A549 (cell line): ENCODE results near the gene WDR72. TPM values are rescaled to one million over a fixed set of nuclear protein-coding genes. Genes with fewer than 3 reads are reported as not detected.
A peak's percentile ranks its signal among the peaks of the same experiment; 100 is the strongest.

ENCODE experiments used
- ATAC-seq, 2 experiments: fragments of 200-7000 bp in 1 of 2; fragments of >200 bp in 1 of 2; cut with Nextera tagmentation in 1 of 2; cut with Tn5 transposase in 1 of 2; 3 replicates each; pipeline versions ENCODE4 v1.8.0 to v1.9.1; 2018 to 2020; ENCODE audit warnings: mild to moderate bottlenecking in 1 of 2, moderate library complexity in 1 of 2
- CTCF ChIA-PET: fragments of 300-600 bp; sonication (Branson Sonifier 250); formaldehyde crosslinking; extraction: SDS; loops from one replicate; lab custom pipeline; 2021; ENCODE audit warnings: antibody characterized with exemption, inconsistent platforms; lab: Yijun Ruan, JAX
- POLR2A ChIA-PET: fragments of 350-600 bp; formaldehyde crosslinking; extraction: SDS; loops from one replicate; lab custom pipeline; 2021; ENCODE audit warnings: antibody characterized with exemption, inconsistent platforms; lab: Yijun Ruan, JAX
- DNase-seq, 2 experiments: peaks; one replicate each; pipeline versions ENCODE4 v3.0.0 to v3.0.0-alpha.2; 2011 to 2016; ENCODE audit warnings: low read depth in 1 of 2, low spot score in 1 of 2
- FAIRE-seq: peaks from 2 replicates; lab custom pipeline; 2011; peaks lifted over from hg19 to GRCh38; lab: Jason Lieb, UNC
- H3K27ac ChIP-seq, 2 experiments: fragments of >200 bp; sonication (Bioruptor Twin); formaldehyde crosslinking; 3 replicates each; pipeline ENCODE4 v1.5.1; 2016 to 2017
- H3K4me1 ChIP-seq: fragments of >200 bp; sonication (Bioruptor Twin); formaldehyde crosslinking; 3 replicates; pipeline ENCODE4 v1.6.1; 2016
- H3K4me2 ChIP-seq: fragments of >200 bp; sonication (Bioruptor Twin); formaldehyde crosslinking; 3 replicates; pipeline ENCODE4 v1.6.1; 2016
- H3K4me3 ChIP-seq: fragments of >200 bp; sonication (Bioruptor Twin); formaldehyde crosslinking; 3 replicates; pipeline ENCODE4 v1.5.1; 2016
- H3K9me3 ChIP-seq: fragments of >200 bp; sonication (Bioruptor Twin); formaldehyde crosslinking; 3 replicates; pipeline ENCODE4 v1.6.1; 2016
- CHD2 ChIP-seq: fragments of 150-350 bp; IDR thresholded peaks from 2 replicates; pipeline ENCODE4 v1.6.1; 2014; ENCODE audit warnings: low read length; ENCODE audit not compliant: partially characterized antibody
- EHMT2 ChIP-seq: fragments of 200-600 bp; sonication (generic); IDR thresholded peaks from 2 replicates; pipeline ENCODE4 v1.6.1; 2016; ENCODE audit warnings: antibody characterized with exemption, low read depth, mild to moderate bottlenecking, moderate library complexity
- GATA3 ChIP-seq: IDR thresholded peaks from 2 replicates; pipeline ENCODE4 v1.6.1; 2012; ENCODE audit warnings: borderline replicate concordance
- HDAC2 ChIP-seq: fragments of 200-600 bp; sonication (generic); IDR thresholded peaks from 2 replicates; pipeline ENCODE4 v1.6.1; 2016
- HOXB5 ChIP-seq: fragments of 250-450 bp; sonication (Bioruptor Pico); IDR thresholded peaks from 2 replicates; pipeline ENCODE4 v1.5.0; 2020; ENCODE audit warnings: mild to moderate bottlenecking, moderate library complexity
- KDM1A ChIP-seq: fragments of 200-600 bp; sonication (generic); IDR thresholded peaks from 2 replicates; pipeline ENCODE4 v1.6.1; 2016; ENCODE audit warnings: low read depth, mild to moderate bottlenecking
- MAFK ChIP-seq: fragments of 450-650 bp; IDR thresholded peaks from 2 replicates; pipeline ENCODE4 v1.6.1; 2014; ENCODE audit not compliant: partially characterized antibody
- MAZ ChIP-seq: fragments of 150-350 bp; IDR thresholded peaks from 2 replicates; pipeline ENCODE4 v1.6.1; 2014; ENCODE audit warnings: antibody characterized with exemption, low read depth, low read length, borderline replicate concordance
- MYC ChIP-seq: IDR thresholded peaks from 2 replicates; pipeline ENCODE4 v1.6.1; 2012; ENCODE audit warnings: mild to moderate bottlenecking, inconsistent platforms, low read length, improper control_type of control experiment, borderline replicate concordance
- NR3C1 ChIP-seq: fragments of >200 bp; sonication (Bioruptor Twin); formaldehyde crosslinking; IDR thresholded peaks from 3 replicates; pipeline ENCODE4 v1.6.1; 2017
- PBX3 ChIP-seq: IDR thresholded peaks from 2 replicates; pipeline ENCODE4 v1.6.1; 2012
- PHF8 ChIP-seq: fragments of 200-600 bp; sonication (generic); IDR thresholded peaks from 2 replicates; pipeline ENCODE4 v1.6.1; 2016; ENCODE audit warnings: low read depth, mild to moderate bottlenecking, antibody characterized with exemption, moderate library complexity, borderline replicate concordance
- RAD21 ChIP-seq, 2 experiments: fragments of >200 bp in 1 of 2; sonication (Bioruptor Twin) in 1 of 2; formaldehyde crosslinking in 1 of 2; IDR thresholded peaks in 1 of 2; conservative IDR thresholded peaks in 1 of 2; 2 replicates in 1 of 2; 3 replicates in 1 of 2; pipeline ENCODE4 v1.6.1; 2012 to 2018; ENCODE audit warnings: inconsistent platforms in 1 of 2
- RFX5 ChIP-seq: fragments of 450-650 bp; IDR thresholded peaks from 2 replicates; pipeline ENCODE4 v1.7.1; 2014; ENCODE audit warnings: antibody characterized with exemption, mild to moderate bottlenecking, moderate library complexity
- RNF2 ChIP-seq: fragments of 200-600 bp; sonication (generic); IDR thresholded peaks from 2 replicates; pipeline ENCODE4 v1.6.1; 2016; ENCODE audit warnings: low read depth, mild to moderate bottlenecking, antibody characterized with exemption, moderate library complexity, borderline replicate concordance
- TP53 ChIP-seq: fragments of 250-450 bp; sonication (Bioruptor Pico); IDR thresholded peaks from 2 replicates; pipeline ENCODE4 v1.5.0; 2021; ENCODE audit warnings: mild to moderate bottlenecking, moderate library complexity
- USF2 ChIP-seq: fragments of 450-650 bp; IDR thresholded peaks from 2 replicates; pipeline ENCODE4 v1.6.1; 2014; ENCODE audit warnings: antibody characterized with exemption
- WGBS: methylation state at CpG from one replicate; pipeline ENCODE4 v1.1.6; 2017; ENCODE audit errors: missing lambda C conversion rate; 5-methylcytosine and 5-hydroxymethylcytosine counted together
- polyA plus RNA-seq, 4 experiments: library from polyadenylated mRNA; depleted of rRNA in 3 of 4; stranded (reverse); fragments of >200 nt; fragmentation: RNase III in 1 of 4; extraction: RNeasy Plus Mini Kit Qiagen cat#74134 plus additional on column Dnase treatment in 1 of 4; gene quantifications; 2 replicates in 3 of 4; 3 replicates in 1 of 4; pipeline ENCODE4 v1.2.3, GENCODE V29; 2011 to 2017
- TF ChIP-seq, protein P1 (sequence below): fragments of >200 bp; sonication (Bioruptor Twin); formaldehyde crosslinking; IDR thresholded peaks from 3 replicates; pipeline ENCODE4 v1.5.1; 2016
- TF ChIP-seq, protein P2 (sequence below): fragments of >200 bp; sonication (Bioruptor Twin); formaldehyde crosslinking; IDR thresholded peaks from 2 replicates; pipeline ENCODE4 v1.6.1; 2016

The WDR72 gene
- polyA plus RNA-seq, 2 of the 4 experiments (the other 2 are of a cell fraction), result 12.0 to 28.5 TPM

DNA sequence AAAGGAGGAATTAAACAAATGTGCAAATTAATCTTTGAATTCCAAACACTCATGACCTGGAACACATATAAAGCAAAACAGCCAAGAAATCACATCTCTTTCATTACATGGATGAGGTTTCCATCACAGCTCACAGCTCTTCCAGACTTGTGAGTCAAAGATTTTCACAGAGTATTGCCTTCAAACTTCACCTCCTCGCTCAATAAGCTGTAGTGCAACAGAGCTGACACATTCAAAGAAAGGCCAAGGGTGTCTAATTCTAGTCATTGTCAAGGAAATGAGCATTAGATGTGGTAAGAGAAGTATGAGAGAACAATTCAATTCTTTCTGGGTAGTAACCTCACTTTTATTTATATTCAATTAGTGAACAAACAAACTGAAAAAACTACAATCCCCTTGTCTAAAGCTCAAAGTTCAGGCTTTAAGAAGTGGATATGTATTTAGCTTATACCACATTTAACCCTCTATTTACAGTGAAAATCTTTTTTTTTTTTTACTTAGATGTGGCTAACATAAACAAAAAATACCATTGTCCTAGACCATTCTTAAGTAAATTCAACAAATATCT lies 11.9 kb downstream of the WDR72 start:
- DNase-seq, result no peak
- no peaks in the 10 kb centered on the region for H3K9me3 ChIP-seq
- WGBS, result 38% methylated on average over 1 of the region's 1 CpG
- CTCF ChIA-PET, result interaction anchor here (0.6 kb wide), 1 partner anchor 17 kb away, joined by 3 read pairs; no protein-coding TSS in a partner anchor
- H3K4me1 ChIP-seq, result 0 out of 3 replicates have a peak, but pooled peaks cover 5% of the 10 kb centered on the region
- POLR2A ChIA-PET, result no interaction called here
- ATAC-seq, result no peak
- no peak overlapping the region for H3K27ac ChIP-seq
- H3K4me3 ChIP-seq, result no peak overlapping the region
- TF ChIP-seq RFX5, result no peak
- H3K4me2 ChIP-seq, result no peak overlapping the region
- no peak for FAIRE-seq

GRCh38 chr15:53746101-53746500 lies 13.4 kb downstream of the WDR72 start:
- WGBS, result 75% methylated on average over 3 of the region's 3 CpGs
- ChIA-PET CTCF (no interaction called here), POLR2A (no interaction called here)
- Histone ChIP-seq H3K27ac (no peak overlapping the region), H3K4me1 (0 out of 3 replicates have a peak, but pooled peaks cover 5% of the 10 kb centered on the region), H3K9me3 (no peaks in the 10 kb centered on the region), H3K4me3 (no peak overlapping the region), H3K4me2 (no peak overlapping the region; the same call in 2 of the 3 replicates)
- peak in 1 of 2 experiments; percentile 11 for DNase-seq
- ATAC-seq, result no peak
- TF ChIP-seq TP53 (CRISPR knock-in tag) (no peak), PHF8 (no peak)
- TF ChIP-seq, protein P1, sequence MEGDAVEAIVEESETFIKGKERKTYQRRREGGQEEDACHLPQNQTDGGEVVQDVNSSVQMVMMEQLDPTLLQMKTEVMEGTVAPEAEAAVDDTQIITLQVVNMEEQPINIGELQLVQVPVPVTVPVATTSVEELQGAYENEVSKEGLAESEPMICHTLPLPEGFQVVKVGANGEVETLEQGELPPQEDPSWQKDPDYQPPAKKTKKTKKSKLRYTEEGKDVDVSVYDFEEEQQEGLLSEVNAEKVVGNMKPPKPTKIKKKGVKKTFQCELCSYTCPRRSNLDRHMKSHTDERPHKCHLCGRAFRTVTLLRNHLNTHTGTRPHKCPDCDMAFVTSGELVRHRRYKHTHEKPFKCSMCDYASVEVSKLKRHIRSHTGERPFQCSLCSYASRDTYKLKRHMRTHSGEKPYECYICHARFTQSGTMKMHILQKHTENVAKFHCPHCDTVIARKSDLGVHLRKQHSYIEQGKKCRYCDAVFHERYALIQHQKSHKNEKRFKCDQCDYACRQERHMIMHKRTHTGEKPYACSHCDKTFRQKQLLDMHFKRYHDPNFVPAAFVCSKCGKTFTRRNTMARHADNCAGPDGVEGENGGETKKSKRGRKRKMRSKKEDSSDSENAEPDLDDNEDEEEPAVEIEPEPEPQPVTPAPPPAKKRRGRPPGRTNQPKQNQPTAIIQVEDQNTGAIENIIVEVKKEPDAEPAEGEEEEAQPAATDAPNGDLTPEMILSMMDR, result no peak
- no peak for FAIRE-seq

GRCh38 chr15:53739651-53740050 lies 19.8 kb downstream of the WDR72 start:
- CTCF ChIA-PET, result no interaction called here
- ATAC-seq (no peak), DNase-seq (no peak)

GRCh38 chr15:53739187-53739586 lies 20.3 kb downstream of the WDR72 start:
- Histone ChIP-seq H3K9me3 (no peaks in the 10 kb centered on the region), H3K27ac (no peak overlapping the region), H3K4me2 (0 out of 3 replicates have a peak overlapping the region, but pooled peaks have one; percentile 29), H3K4me3 (no peak overlapping the region), H3K4me1 (peaks cover 6% of the 10 kb centered on the region; the same call in 1 of the 3 replicates)
- CTCF ChIA-PET, result no interaction called here
- WGBS, result 84% methylated on average over 4 of the region's 4 CpGs
- ATAC-seq, result no peak
- DNase-seq, result no peak
- POLR2A ChIA-PET, result no interaction called here
- FAIRE-seq, result no peak
- TF ChIP-seq, protein P2, sequence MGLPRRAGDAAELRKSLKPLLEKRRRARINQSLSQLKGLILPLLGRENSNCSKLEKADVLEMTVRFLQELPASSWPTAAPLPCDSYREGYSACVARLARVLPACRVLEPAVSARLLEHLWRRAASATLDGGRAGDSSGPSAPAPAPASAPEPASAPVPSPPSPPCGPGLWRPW, result no peak
- TF ChIP-seq USF2, result no peak
- TF ChIP-seq HOXB5, result no peak
- no peak for TF ChIP-seq MAZ
- no peak for TF ChIP-seq KDM1A
- no peak for TF ChIP-seq PBX3
- TF ChIP-seq RFX5, result no peak
- TF ChIP-seq MAFK, result no peak

More at GRCh38 chr15:53739651-53740050, 19.8 kb downstream of the WDR72 start:
- 2% methylated on average over 4 of the region's 4 CpGs for WGBS
- no peak overlapping the region for H3K27ac ChIP-seq
- TF ChIP-seq HDAC2, result no peak
- no peak for TF ChIP-seq MYC
- no peak for TF ChIP-seq GATA3
- TF ChIP-seq, protein P2, result no peak
- TF ChIP-seq USF2, result no peak
- TF ChIP-seq RNF2, result no peak
- TF ChIP-seq RAD21 (conservative IDR thresholded peaks at IDR 0.05 in 1 of 2, IDR thresholded peaks at IDR 0.05 in 1 of 2), result no peak
- no peak for TF ChIP-seq NR3C1
- TF ChIP-seq EHMT2, result no peak
- no peak for TF ChIP-seq PBX3
- no peak for TF ChIP-seq CHD2
- no peak for TF ChIP-seq MAFK
- peak overlapping the region; percentile 29; the same call in 2 of the 3 replicates for H3K4me2 ChIP-seq
- no peak overlapping the region for H3K4me3 ChIP-seq
- POLR2A ChIA-PET, result no interaction called here
- H3K4me1 ChIP-seq, result peaks cover 6% of the 10 kb centered on the region; the same call in 1 of the 3 replicates
- FAIRE-seq, result no peak
- H3K9me3 ChIP-seq, result no peaks in the 10 kb centered on the region
